H1 (cell line): Measurements from ENCODE around the gene MORC4. TPM values are rescaled to one million over a fixed set of nuclear protein-coding genes. Genes with fewer than 3 reads are reported as not detected.

Experiments used
- ASH2L ChIP-seq: fragments of 200-600, 300-600 bp; sonication (generic); IDR thresholded peaks from one replicate; pipeline ENCODE4 v1.7.1; 2017; ENCODE audit warnings: low read length
- ATF3 ChIP-seq: IDR thresholded peaks from 2 replicates; pipeline ENCODE4 v1.6.1; 2011; ENCODE audit warnings: low read depth, mild to moderate bottlenecking, low read length; ENCODE audit not compliant: insufficient read depth
- CHD1 ChIP-seq: IDR thresholded peaks from 2 replicates; pipeline ENCODE4 v1.6.1; 2012; ENCODE audit warnings: low read depth, low read length, improper control_type of control experiment
- CTBP2 ChIP-seq: IDR thresholded peaks from 2 replicates; pipeline ENCODE4 v1.7.0; 2011; ENCODE audit warnings: borderline replicate concordance, mild to moderate bottlenecking, moderate library complexity, mixed read lengths, low read length; ENCODE audit not compliant: insufficient read depth, insufficient read length
- JUND ChIP-seq: IDR thresholded peaks from 2 replicates; pipeline ENCODE4 v1.6.1; 2011; ENCODE audit warnings: mild to moderate bottlenecking, improper control_type of control experiment, low read length
- MAX ChIP-seq: IDR thresholded peaks from 2 replicates; pipeline ENCODE4 v1.6.1; 2012; ENCODE audit warnings: inconsistent platforms
- TBP ChIP-seq: IDR thresholded peaks from 2 replicates; pipeline ENCODE4 v1.6.1; 2011; ENCODE audit warnings: low read depth, low read length, improper control_type of control experiment
- polyA plus RNA-seq, 7 experiments: library from polyadenylated mRNA; depleted of rRNA in 3 of 7; stranded (reverse) in 5 of 7; unstranded in 2 of 7; fragments of >200 nt in 5 of 7; fragments of 200-250 nt in 2 of 7; gene quantifications; 1 replicate in 5 of 7; 2 replicates in 1 of 7; 4 replicates in 1 of 7; pipeline versions ENCODE4 v1.2.1 to v1.2.3, GENCODE V29; 2011 to 2013; ENCODE audit warnings: missing spikeins in 2 of 7, mixed read lengths in 2 of 7
- total RNA-seq: library from RNA; stranded (reverse); fragmentation: NEBNext Ultra II Directional; extraction: Animal tissue kit (Norgen Biotek cat#: 25700); gene quantifications from 2 replicates; pipeline ENCODE4 v1.2.1, GENCODE V29; 2021

MORC4 gene
- total and polyA plus RNA-seq, 2 of the 8 experiments (the other 6 are each of a cell fraction or from before 2014, with no cell fraction given): 1.4 to 2.5 TPM

GRCh38 chrX:106973433-106974149 is 26.4 kb downstream of the MORC4 start (continued):
- TF ChIP-seq JUND: no peak
- no peak for TF ChIP-seq MAX
- TF ChIP-seq CHD1: no peak
- no peak for TF ChIP-seq TBP
- no peak for TF ChIP-seq ATF3
- TF ChIP-seq CTBP2: no peak
- TF ChIP-seq ASH2L: no peak
- TF ChIP-seq, all 59 proteins: peak for 0
